C4-2B (cell line): ENCODE measurements around the gene GABRR1.

ENCODE experiments used
- CTCF ChIP-seq: fragments of 450-650 bp; conservative IDR thresholded peaks from 2 replicates; pipeline ENCODE4 v1.5.1; 2017; ENCODE audit warnings: mild to moderate bottlenecking
- ZFX ChIP-seq: fragments of 450-650 bp; IDR thresholded peaks from 2 replicates; pipeline ENCODE4 v1.6.1; 2017

GRCh38 chr6:89145956-89146717 is 71.0 kb downstream of the GABRR1 start, which contains the start of gene PM20D2:
- no peak for TF ChIP-seq CTCF
- no peak for TF ChIP-seq ZFX
